Neutrophil (primary cell): ENCODE measurements around the gene RNF26.

ENCODE experiments used
- H3K27ac ChIP-seq: fragments of 200-600 bp; sonication (generic); 2 replicates; pipeline ENCODE4 v1.5.1; 2016; ENCODE audit warnings: mild to moderate bottlenecking, moderate library complexity
- H3K27me3 ChIP-seq: fragments of 200-600 bp; sonication (generic); 2 replicates; pipeline ENCODE4 v1.6.0; 2016; ENCODE audit warnings: mild to moderate bottlenecking
- H3K36me3 ChIP-seq: fragments of 200-600 bp; sonication (generic); 2 replicates; pipeline ENCODE4 v1.5.1; 2017
- H3K4me1 ChIP-seq, 2 experiments: fragments of 200-600 bp in 1 of 2; sonication (generic) in 1 of 2; 1 replicate in 1 of 2; 2 replicates in 1 of 2; pipeline versions ENCODE4 v1.5.1 to v1.6.1; 2013 to 2016; ENCODE audit warnings: low read depth in 1 of 2, low read length in 1 of 2, mild to moderate bottlenecking in 1 of 2, moderate library complexity in 1 of 2; ENCODE audit not compliant: control insufficient read depth in 1 of 2, insufficient read depth in 1 of 2
- H3K4me3 ChIP-seq, 2 experiments: fragments of 200-600 bp in 1 of 2; sonication (generic) in 1 of 2; 1 replicate in 1 of 2; 2 replicates in 1 of 2; pipeline ENCODE4 v1.5.1; 2013 to 2016; ENCODE audit warnings: low read depth in 1 of 2, low read length in 1 of 2, mild to moderate bottlenecking in 1 of 2, moderate library complexity in 1 of 2
- H3K9me3 ChIP-seq: fragments of 200-600 bp; sonication (generic); 2 replicates; pipeline ENCODE4 v1.5.1; 2016
- CTCF ChIP-seq: fragments of 200-600 bp; sonication (generic); IDR thresholded peaks from 2 replicates; pipeline ENCODE4 v1.5.1; 2016; ENCODE audit warnings: antibody characterized with exemption

RNF26 gene

GRCh38 chr11:119376197-119376847, 42.0 kb downstream of the RNF26 start:
- H3K9me3 ChIP-seq = no peaks in the 10 kb centered on the region
- peaks cover 19% of the 10 kb centered on the region for H3K27me3 ChIP-seq
- no peak overlapping the region for H3K4me3 ChIP-seq
- peaks cover 5 to 6% of the 10 kb centered on the region in 2 experiments for H3K4me1 ChIP-seq
- no peaks in the 10 kb centered on the region for H3K36me3 ChIP-seq
- H3K27ac ChIP-seq = no peak overlapping the region
- no peak for TF ChIP-seq CTCF

GRCh38 chr11:119377112-119377901, 43.0 kb downstream of the RNF26 start:
- peaks cover 14 to 15% of the 10 kb centered on the region in 2 experiments for H3K4me1 ChIP-seq

GRCh38 chr11:119377961-119378667, 43.8 kb downstream of the RNF26 start:
- H3K27me3 ChIP-seq = peaks cover 37% of the 10 kb centered on the region
- H3K9me3 ChIP-seq = no peaks in the 10 kb centered on the region
- no peak overlapping the region for H3K27ac ChIP-seq

More at GRCh38 chr11:119377112-119377901, 43.0 kb downstream of the RNF26 start:
- Histone ChIP-seq H3K9me3 (no peaks in the 10 kb centered on the region), H3K4me3 (no peak overlapping the region), H3K36me3 (no peaks in the 10 kb centered on the region), H3K27me3 (peaks cover 29% of the 10 kb centered on the region), H3K27ac (no peak overlapping the region)
- no peak for TF ChIP-seq CTCF

GRCh38 chr11:119378851-119379465, 44.6 kb downstream of the RNF26 start:
- peaks cover 46% of the 10 kb centered on the region for H3K27me3 ChIP-seq
- H3K4me1 ChIP-seq = peaks cover 14 to 15% of the 10 kb centered on the region in 2 experiments
- no peak overlapping the region for H3K4me3 ChIP-seq
- no peak overlapping the region for H3K27ac ChIP-seq
- no peaks in the 10 kb centered on the region for H3K36me3 ChIP-seq
- no peaks in the 10 kb centered on the region for H3K9me3 ChIP-seq
- no peak for TF ChIP-seq CTCF

More at GRCh38 chr11:119377961-119378667, 43.8 kb downstream of the RNF26 start:
- no peak for TF ChIP-seq CTCF
- peaks cover 14 to 15% of the 10 kb centered on the region in 2 experiments for H3K4me1 ChIP-seq
- H3K36me3 ChIP-seq = no peaks in the 10 kb centered on the region
- no peak overlapping the region for H3K4me3 ChIP-seq

GRCh38 chr11:119380160-119380826, 46.0 kb downstream of the RNF26 start:
- no peaks in the 10 kb centered on the region for H3K36me3 ChIP-seq
- peaks cover 59% of the 10 kb centered on the region for H3K27me3 ChIP-seq
- no peak for TF ChIP-seq CTCF
- no peak overlapping the region for H3K27ac ChIP-seq
- no peaks in the 10 kb centered on the region for H3K9me3 ChIP-seq
- no peak overlapping the region for H3K4me3 ChIP-seq
- peaks cover 14 to 15% of the 10 kb centered on the region in 2 experiments for H3K4me1 ChIP-seq
